Brain microvascular endothelial cell (primary cell): ENCODE results near the gene CMTM6.
"Not testable (repeated sequence)": the region's sequence is repeated elsewhere in the genome, so short reads cannot be mapped to it uniquely, and the experiment has no call there.

Experiments
- DNase-seq: peaks from one replicate; pipeline ENCODE4 v3.0.0-alpha.2; 2020
- H3K27ac ChIP-seq: fragments of 250-450 bp; sonication (Bioruptor Pico); 2 replicates; pipeline ENCODE4 v1.5.1; 2020; ENCODE audit warnings: mild to moderate bottlenecking, moderate library complexity
- H3K27me3 ChIP-seq: fragments of 250-450 bp; sonication (Bioruptor Pico); replicated peaks from 2 replicates; pipeline ENCODE4 v1.5.1; 2020; ENCODE audit warnings: mild to moderate bottlenecking
- H3K36me3 ChIP-seq: fragments of 250-450 bp; sonication (Bioruptor Pico); replicated peaks from 2 replicates; pipeline ENCODE4 v1.5.1; 2020; ENCODE audit warnings: mild to moderate bottlenecking
- H3K4me3 ChIP-seq: 2 replicates; pipeline ENCODE4 v1.5.1; 2011; ENCODE audit warnings: low read depth, mild to moderate bottlenecking, control low read depth, low read length, moderate library complexity
- in situ Hi-C: cut with HindIII; loops from 2 replicates; pipeline ENCODE4 v1.10.0; 2017; ENCODE audit warnings: low sequenced_read_pairs, low pct_ligation_motif_present
- TF ChIP-seq, protein P1 (sequence below): IDR thresholded peaks from 2 replicates; pipeline ENCODE4 v1.5.1; 2011; ENCODE audit warnings: low read depth, mild to moderate bottlenecking, moderate library complexity, low read length, control low read depth, inconsistent platforms; ENCODE audit errors: missing control alignments

Gene CMTM6

DNA sequence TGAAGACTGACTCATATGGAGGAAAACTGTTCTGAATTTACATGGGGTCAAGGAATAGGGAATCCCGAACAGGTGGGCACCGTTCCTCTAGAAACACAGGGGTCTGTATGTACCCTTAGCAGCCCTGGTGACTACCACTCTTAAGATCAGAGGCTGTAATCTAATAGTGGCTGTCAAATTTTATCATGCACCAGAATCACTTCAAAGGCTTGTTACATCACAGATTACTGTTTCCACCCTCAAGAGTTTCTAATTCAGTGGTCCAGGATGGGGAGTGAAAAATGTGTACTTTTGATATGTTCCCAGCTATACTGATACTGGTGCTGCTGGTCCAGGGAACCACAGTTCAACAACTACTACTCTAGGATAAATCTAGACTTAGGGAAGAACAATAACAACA, 40.2 kb upstream of the CMTM6 start:
- TF ChIP-seq, protein P1, sequence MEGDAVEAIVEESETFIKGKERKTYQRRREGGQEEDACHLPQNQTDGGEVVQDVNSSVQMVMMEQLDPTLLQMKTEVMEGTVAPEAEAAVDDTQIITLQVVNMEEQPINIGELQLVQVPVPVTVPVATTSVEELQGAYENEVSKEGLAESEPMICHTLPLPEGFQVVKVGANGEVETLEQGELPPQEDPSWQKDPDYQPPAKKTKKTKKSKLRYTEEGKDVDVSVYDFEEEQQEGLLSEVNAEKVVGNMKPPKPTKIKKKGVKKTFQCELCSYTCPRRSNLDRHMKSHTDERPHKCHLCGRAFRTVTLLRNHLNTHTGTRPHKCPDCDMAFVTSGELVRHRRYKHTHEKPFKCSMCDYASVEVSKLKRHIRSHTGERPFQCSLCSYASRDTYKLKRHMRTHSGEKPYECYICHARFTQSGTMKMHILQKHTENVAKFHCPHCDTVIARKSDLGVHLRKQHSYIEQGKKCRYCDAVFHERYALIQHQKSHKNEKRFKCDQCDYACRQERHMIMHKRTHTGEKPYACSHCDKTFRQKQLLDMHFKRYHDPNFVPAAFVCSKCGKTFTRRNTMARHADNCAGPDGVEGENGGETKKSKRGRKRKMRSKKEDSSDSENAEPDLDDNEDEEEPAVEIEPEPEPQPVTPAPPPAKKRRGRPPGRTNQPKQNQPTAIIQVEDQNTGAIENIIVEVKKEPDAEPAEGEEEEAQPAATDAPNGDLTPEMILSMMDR, result no peak
- H3K36me3 ChIP-seq, result peaks cover 2% of the 10 kb centered on the region

DNA sequence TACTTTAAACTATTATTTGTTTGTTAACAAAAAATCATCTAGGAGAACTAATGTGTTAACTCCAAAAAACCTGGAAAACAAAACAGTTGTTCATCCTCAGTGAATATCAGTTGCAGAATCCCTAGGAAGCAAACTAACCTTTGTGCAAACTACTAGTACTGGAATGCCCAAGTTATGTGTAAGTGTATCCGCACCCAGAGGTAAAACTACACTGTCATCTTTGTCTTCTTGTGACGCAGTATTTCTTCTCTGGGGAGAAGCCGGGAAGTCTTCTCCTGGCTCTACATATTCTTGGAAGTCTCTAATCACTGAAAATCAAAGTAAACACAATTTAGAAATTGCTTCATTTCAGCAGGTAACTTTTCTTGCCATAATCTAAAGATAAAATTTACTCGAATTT, 38.2 kb upstream of the CMTM6 start:
- Histone ChIP-seq H3K36me3 (peaks cover 2% of the 10 kb centered on the region), H3K27ac (no peak overlapping the region), H3K4me3 (no peak overlapping the region), H3K27me3 (no peaks in the 10 kb centered on the region)
- in situ Hi-C loops, result no loop called here
- DNase-seq, result no peak
- TF ChIP-seq, protein P1, result no peak

More for the DNA sequence above, 40.2 kb upstream of the CMTM6 start:
- Histone ChIP-seq H3K27me3 (no peaks in the 10 kb centered on the region), H3K4me3 (no peak overlapping the region), H3K27ac (no peak overlapping the region)
- no peak for DNase-seq
- in situ Hi-C loops, result no loop called here

DNA sequence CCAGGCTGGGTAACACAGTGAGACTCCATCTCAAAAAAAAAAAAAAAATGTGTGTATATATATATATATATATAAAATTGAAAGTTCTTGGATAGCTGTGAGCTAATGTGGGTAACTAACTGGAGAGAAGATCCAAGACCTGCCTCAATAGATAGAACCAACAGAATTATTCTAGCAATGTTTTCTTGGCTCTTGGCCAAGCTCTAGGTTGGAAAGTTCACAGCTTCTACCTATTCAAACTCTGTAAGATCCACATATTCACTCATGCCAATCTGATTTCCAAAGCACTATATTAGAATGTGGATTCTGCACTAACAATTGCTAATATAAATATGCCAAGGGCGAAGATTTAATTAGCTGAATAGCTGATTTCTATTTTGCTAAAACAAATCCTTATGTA, 29.8 kb upstream of the CMTM6 start:
- no peak for DNase-seq
- Histone ChIP-seq H3K36me3 (peaks cover 16% of the 10 kb centered on the region), H3K27me3 (no peaks in the 10 kb centered on the region), H3K4me3 (no peak overlapping the region), H3K27ac (no peak overlapping the region)
- in situ Hi-C loops, result no loop called here
- TF ChIP-seq, protein P1, result no peak

DNA sequence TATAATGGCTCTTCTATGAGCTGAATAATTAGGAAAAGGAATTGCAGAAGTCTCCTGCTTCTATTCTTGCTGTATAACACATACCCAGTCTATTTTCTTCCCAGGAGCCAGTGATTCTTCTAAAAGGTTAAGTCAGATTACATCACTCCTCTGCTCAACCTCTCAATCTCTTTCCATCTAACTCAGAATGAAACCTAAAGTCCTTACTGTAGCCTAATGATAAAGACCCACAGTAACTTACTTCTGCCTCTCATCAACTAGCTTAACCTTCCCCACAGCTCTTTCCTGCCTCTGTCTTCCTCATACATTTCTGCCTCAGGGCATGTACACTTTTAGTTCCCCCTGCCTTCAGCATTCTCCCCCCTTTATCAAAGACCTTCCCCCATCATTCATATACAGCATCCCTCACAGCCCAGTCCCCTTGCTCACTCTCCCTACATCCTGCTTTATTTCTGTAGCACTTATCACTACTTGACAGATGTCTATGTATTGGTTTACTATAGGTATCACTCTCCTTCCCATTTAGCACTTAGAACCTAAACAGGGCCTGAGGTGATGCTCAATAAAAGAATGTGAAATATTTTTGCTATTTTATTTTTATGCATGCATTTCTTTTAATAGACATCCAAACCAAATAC, 28.5 kb upstream of the CMTM6 start:
- TF ChIP-seq, protein P1, result no peak
- H3K27ac ChIP-seq, result no peak overlapping the region
- peaks cover 16% of the 10 kb centered on the region for H3K36me3 ChIP-seq
- in situ Hi-C loops, result no loop called here
- no peak overlapping the region for H3K4me3 ChIP-seq
- no peaks in the 10 kb centered on the region for H3K27me3 ChIP-seq
- DNase-seq, result no peak

DNA sequence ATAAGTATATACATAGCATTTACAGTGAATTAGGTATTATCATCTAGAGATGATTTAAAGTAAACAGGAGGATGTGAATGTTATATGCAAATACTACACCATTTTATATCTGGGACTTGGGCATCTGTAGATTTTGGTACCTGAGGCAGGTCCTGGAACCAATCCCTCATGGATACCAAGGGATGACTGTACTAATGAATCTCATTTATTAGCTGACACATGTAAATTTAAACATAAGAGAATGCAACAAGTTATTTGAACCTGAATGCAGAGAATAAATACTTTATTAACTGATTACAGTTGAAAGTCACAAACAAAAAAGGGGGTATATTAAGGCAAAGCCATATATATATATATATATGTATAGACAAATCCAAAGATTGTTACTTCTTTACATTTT, 23.1 kb upstream of the CMTM6 start:
- TF ChIP-seq, protein P1, result no peak
- Histone ChIP-seq H3K36me3 (peaks cover 14% of the 10 kb centered on the region), H3K4me3 (no peak overlapping the region), H3K27me3 (no peaks in the 10 kb centered on the region), H3K27ac (no peak overlapping the region)
- no peak for DNase-seq
- in situ Hi-C loops, result no loop called here

DNA sequence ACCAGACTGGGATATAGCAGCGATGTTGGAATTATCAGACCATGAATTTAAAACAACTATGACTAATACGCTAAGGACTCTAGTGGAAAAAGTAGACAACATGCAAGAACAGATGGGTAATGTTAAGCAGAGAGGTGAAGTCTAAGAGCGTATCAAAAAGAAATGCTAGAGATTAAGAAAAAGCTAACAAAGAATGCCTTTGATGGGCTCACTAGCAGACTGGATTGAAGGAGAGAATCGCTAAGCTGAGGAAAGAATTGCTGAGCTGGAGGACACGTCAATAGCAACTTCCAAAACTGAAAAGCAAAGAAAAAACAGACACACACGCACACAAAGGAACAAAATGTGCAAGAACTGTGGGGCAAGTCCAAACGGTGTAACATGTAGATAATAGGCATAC, 20.0 kb upstream of the CMTM6 start:
- Histone ChIP-seq H3K36me3 (peaks cover 6% of the 10 kb centered on the region), H3K4me3 (no peak overlapping the region), H3K27ac (no peak overlapping the region), H3K27me3 (no peaks in the 10 kb centered on the region)
- TF ChIP-seq, protein P1, result no peak
- DNase-seq, result no peak
- in situ Hi-C loops, result no loop called here

DNA sequence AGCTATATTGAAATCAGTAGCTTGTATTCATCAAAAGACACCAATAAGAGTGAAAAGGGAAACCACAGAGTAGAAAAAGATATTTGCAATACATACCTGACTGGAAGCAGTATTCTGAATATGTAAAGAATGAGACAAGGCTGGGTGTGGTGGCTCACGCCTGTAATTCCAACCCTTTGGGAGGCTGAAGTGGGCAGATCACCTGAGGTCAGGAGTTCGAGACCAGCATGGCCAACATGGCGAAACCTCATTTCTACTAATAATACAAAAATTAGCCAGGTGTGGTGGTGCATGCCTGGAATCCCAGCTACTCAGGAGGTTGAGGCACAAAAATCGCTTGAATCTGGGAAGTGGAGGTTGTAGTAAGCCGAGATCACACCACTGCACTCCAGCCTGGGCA, 16.3 kb upstream of the CMTM6 start:
- H3K36me3 ChIP-seq, DNase-seq, H3K4me3 ChIP-seq: not testable (repeated sequence)

DNA sequence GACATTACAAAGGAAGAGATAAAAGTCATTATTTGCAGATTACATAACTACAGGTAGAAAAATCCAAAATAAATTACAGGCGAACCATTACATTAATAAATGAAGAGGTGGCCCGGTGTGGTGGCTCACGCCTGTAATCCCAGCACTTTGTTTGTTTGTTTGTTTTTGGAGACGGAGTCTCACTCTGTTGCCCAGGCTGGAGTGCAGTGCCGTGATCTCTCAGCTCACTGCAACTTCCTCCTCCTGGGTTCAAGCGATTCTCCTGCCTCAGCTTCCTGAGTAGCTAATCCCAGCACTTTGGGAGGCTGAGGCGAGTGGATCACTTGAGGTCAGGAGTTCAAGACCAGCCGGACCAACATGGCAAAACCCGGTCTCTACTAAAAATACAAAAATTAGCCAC, 14.1 kb upstream of the CMTM6 start:
- DNase-seq, H3K27ac ChIP-seq, in situ Hi-C loops, H3K4me3 ChIP-seq, H3K36me3 ChIP-seq, H3K27me3 ChIP-seq: not testable (repeated sequence)

More for the DNA sequence above, 16.3 kb upstream of the CMTM6 start:
- in situ Hi-C loops, H3K27me3 ChIP-seq, H3K27ac ChIP-seq: not testable (repeated sequence)
